Tibial nerve (tissue), 3 donors: Measurements from ENCODE around the gene FGD5.

ENCODE experiments used
- CTCF ChIP-seq, 5 experiments: fragments of 200-600 bp in 3 of 5; fragments of 450-650 bp in 2 of 5; sonication (generic) in 3 of 5; IDR thresholded peaks; one replicate each; pipeline ENCODE4 v1.5.1; 2016 to 2019; ENCODE audit warnings: antibody characterized with exemption in 5 of 5, mild to moderate bottlenecking in 3 of 5, moderate library complexity in 2 of 5
- POLR2A ChIP-seq, 2 donors: fragments of 450-650 bp; IDR thresholded peaks; one replicate each; pipeline ENCODE4 v1.6.1; 2017; ENCODE audit warnings: antibody characterized with exemption in 2 of 2, mild to moderate bottlenecking in 2 of 2, moderate library complexity in 2 of 2

- TF ChIP-seq CTCF (IDR thresholded peaks at IDR 0.05) = no peak
- no peak for TF ChIP-seq POLR2A (IDR thresholded peaks at IDR 0.05)
Measured at GRCh38 chr3:14918356-14918860, 99.6 kb downstream of the FGD5 start.
